Umbilical cord (tissue), 2 donors: ENCODE data around the gene SLC1A3. TPM values are rescaled to one million over a fixed set of nuclear protein-coding genes. Genes with fewer than 3 reads are reported as not detected.
"Not testable (repeated sequence)": the region's sequence is repeated elsewhere in the genome, so short reads cannot be mapped to it uniquely, and the experiment has no call there.

Source experiments
- DNase-seq: peaks from one replicate; pipeline ENCODE4 v3.0.0-alpha.2; 2015; ENCODE audit warnings: low spot score
- total RNA-seq: library from RNA; depleted of rRNA; stranded (reverse); fragments of >200 nt; gene quantifications from one replicate; pipeline ENCODE4 v1.2.3, GENCODE V29; 2014; ENCODE audit warnings: low replicate concordance; ENCODE audit not compliant: insufficient read depth

SLC1A3 gene
- total RNA-seq, 1 donor from 2014 or later, result 22.9 TPM

- DNase-seq, result no peak
These were observed 24.1 kb downstream of the SLC1A3 start for GRCh38 chr5:36630201-36631145.

DNA sequence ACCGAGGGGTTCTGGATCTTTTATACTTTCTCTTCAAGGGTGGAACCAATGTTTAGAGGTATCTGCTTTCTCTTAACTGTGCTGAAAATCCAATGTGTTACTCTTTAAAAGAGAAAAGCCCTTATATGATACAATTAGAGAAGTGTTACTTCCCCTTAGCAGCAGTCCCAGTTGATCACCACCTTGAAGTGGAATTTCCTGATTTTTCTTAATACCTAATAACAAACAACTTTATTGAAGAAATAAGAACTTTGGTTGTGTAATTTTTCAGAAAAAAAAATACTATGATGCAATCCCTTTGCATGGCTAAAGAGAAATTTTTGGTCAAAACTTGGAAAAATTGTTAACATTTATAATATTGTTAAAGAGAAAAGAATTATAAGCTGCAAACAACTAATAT is 24.7 kb downstream of the SLC1A3 start:
- DNase-seq, result no peak

- no peak for DNase-seq
These were observed 25.4 kb downstream of the SLC1A3 start for GRCh38 chr5:36631620-36632362.

- no peak for DNase-seq
These were observed 25.9 kb downstream of the SLC1A3 start for GRCh38 chr5:36632363-36632664.

GRCh38 chr5:36635721-36636390 is 29.4 kb downstream of the SLC1A3 start:
- no peak for DNase-seq

- DNase-seq, result no peak
These were observed 30.7 kb downstream of the SLC1A3 start for GRCh38 chr5:36637101-36637500.

DNA sequence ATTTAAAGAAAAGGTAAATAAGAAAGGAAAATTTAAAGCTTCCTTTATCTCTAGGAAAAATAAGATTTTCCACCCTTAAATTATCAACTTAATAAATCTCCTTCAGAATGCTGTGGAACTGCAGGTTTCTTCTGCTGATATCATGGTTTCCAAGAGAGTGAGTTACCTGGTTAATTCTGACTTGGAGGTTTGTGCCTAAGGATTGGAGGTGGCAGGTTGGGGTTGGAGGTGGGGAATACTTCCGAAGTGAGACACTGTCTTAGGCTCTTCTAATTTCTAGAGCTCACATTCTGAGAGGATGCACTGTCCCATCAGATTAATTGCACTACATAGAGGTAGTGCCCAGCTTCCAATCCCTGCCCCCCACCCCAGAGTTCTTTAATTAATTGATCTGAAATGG is 31.1 kb downstream of the SLC1A3 start:
- DNase-seq, result no peak

DNA sequence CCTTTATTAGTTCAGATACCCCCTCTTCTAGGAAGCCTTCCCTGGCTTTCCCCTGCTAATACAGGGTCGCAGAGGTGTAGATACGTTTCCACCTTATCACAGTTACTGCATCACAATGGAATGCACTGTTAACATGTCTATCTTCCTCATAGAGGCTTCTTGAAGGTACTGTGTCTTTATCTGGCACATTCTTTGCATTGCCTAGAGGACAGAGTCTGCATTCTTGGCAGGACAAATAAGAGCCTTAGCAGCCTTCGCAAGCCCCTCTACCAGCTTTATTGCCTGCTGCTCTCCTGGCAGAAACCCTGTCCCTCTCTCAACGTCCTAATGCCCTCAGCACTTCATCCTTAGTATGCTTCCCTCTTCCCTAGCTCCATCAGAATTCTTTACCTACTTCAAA is 31.6 kb downstream of the SLC1A3 start:
- no peak for DNase-seq

- no peak for DNase-seq
These were observed 34.5 kb downstream of the SLC1A3 start for GRCh38 chr5:36640949-36641348.

DNA sequence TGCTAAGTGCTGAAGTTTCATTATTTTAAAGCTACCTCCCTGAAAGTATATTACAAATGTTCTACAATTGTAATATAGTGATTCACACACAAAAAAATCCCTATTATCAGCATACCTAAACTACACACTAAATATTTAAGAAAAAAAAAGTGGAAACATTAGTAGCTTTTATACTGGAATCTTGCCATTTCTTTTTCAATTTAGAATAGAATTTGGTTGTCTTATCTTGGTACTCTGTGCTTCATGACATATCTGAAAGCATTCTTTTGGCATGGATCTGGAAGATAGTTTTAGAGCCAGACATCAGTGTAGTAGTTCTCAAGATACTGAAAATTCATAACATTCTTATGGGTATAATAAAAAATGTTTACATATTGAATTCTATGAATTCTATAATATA is 35.0 kb downstream of the SLC1A3 start:
- DNase-seq, result peak; percentile 69

DNA sequence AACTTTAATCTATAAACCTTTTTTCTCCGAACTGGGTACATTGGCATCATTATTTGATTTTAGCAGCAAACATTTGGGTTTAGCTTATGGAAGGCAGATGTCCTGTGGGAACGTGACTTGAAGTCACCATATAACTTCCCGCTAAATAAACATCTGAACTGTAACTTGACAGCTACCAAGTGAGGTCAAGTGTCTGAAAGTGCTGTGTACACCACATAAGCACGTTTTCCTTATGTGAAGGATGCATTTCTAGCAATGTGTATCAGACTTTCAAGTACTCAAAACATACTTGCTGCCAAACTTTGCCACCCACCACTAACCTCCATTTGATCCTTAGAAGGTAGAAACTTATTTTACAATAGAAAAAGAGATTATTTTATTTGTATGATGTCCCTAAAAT is 35.7 kb downstream of the SLC1A3 start:
- DNase-seq, result no peak

- no peak for DNase-seq
These were observed 36.8 kb downstream of the SLC1A3 start for GRCh38 chr5:36643162-36643561.

DNA sequence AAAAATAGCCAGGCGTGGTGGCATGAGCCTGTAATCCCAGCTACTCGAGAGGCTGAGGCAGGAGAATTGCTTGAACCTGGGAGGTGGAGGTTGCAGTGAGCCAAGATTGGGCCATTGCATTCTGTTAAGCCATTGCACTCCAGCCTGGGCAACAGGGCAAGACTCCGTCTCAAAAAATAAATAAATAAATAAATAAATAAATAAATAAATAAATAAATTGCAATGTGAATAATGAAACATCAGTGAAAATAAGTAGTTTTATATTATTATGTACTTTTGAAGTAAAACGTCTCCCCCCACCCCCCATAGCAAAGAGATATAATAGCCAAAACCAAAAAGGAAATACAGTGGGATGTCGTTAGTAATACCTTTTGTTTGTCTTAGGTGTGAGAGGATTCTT is 37.4 kb downstream of the SLC1A3 start:
- DNase-seq, result not testable (repeated sequence)

DNA sequence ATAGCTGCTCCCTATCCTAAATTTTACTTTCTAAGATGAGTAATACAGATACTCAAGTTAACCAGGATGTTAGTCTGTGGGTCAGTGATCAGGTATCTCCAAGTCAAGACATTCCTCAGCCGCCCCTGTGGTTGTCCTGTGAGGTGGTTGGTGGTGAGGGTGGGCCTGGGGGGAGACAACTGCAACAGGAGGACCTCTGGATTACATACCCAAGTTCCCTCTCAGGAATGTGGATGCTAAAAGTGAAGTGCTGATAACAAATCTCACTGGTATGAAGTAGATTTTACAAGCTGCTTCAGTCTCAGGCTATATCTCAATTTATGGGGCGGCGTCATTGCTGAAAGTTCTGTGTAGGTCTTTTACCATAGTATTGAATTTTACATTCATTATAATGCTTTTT is 38.3 kb downstream of the SLC1A3 start:
- peak; percentile 67 for DNase-seq

DNA sequence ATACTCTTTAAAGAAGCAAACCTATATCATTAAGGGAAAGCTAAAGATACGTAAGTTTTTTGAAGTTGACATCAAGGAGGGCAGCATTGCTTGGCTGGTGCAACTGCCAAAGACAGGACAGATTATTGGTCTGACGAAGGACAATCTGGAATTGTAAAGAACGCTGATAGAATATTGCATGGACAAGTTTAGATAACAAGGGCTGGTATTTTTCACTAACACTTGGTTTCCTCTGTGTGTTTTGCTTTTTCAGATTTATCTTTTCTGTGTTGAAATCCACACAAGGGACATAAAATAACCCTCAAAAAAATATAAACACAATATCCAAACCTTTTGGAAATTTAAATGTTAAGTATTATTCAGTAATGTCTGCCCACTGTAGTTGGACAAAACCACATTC is 39.7 kb downstream of the SLC1A3 start:
- DNase-seq, result peak; percentile 24

DNA sequence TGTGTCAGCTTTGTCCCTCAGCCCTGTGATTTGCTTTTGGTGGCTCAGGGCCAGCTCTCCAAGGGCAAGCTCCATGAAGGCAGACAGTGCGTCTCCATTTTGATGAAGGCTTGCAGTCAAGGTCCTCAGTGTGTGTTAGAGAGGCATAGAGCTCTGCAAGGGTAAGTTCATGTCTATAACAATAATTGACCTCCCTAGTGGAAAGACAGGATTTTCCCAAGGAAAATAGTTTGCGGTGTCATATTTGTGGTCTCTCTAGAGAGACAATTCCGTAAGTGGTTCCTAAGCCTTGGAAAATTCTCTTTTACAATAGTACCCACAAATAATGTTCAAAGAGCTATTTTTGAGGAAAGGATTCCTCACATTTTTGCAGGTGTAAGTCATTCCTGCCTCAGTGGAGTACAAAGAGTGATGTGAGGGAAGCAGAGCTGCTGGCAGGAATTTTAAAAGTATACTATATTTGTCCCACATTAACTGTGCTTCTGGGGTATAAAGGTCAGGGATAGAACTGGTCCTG is 40.2 kb downstream of the SLC1A3 start:
- DNase-seq, result no peak

DNA sequence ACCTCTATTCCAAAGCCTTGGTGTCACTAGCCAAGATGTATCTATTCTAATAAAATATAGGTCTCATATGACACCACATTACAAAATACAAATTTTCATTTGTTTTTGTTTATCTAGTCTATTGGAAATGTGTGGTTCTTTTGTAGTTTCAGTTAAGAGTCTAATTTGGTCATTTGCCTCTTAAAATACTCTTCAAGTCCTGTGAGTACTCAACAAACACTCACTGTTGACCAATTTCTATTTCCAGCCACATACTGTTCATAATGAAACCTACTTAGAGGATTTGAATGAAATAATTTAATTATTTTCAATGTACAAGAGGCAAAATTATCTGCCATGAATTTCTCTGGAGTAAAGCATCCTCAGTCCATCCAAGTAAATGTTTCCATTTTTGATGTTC is 40.6 kb downstream of the SLC1A3 start:
- no peak for DNase-seq

GRCh38 chr5:36648426-36648825 is 42.0 kb downstream of the SLC1A3 start:
- DNase-seq, result peak; percentile 57

- peak; percentile 52 for DNase-seq
These were observed 45.6 kb downstream of the SLC1A3 start for GRCh38 chr5:36651761-36652685.

DNA sequence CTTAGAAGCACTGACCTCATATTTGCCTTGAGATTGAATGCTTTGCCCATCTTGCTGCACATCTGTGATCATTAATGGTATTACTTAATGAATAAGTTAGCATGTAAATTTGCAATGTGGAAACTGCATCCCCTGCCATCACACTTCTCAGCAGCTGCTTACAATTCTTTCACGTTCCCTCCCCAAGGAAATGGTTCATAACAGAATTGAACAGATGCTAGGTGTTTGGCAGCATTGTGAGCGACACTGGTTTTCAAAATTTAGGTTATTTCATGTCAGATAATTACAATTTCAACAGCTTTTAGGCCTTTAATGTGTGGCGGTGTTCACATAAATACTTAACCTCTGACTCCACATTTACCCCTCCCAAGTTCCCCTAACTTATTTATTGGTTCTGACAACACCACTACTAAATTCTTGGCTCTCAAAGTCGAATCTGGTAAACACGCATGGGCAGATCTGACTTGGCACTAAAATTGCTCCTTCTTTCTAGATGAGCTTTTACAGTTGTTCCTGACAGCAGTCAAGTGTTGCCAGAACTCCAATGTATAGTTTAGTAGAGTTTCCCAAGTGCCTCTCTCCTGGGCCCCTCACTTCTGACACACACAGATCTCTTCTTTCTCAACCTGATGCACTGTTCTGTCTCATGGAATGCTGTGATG is 46.8 kb downstream of the SLC1A3 start:
- DNase-seq, result peak; percentile 66

- no peak for DNase-seq
These were observed 48.2 kb downstream of the SLC1A3 start for GRCh38 chr5:36654564-36654963.
